SHP77 treated with DMSO at 0.1 percent for 48 hours (cell line): ENCODE measurements around the gene HAUS5.
A peak's percentile ranks its signal among the peaks of the same experiment; 100 is the strongest.
"Not testable (repeated sequence)": the region's sequence is repeated elsewhere in the genome, so short reads cannot be mapped to it uniquely, and the experiment has no call there.

Source experiments
- DNase-seq: peaks from one replicate; lab custom pipeline; 2025; lab: John Stamatoyannopoulos, UW

The HAUS5 gene

GRCh38 chr19:35612559-35613321 lies at the start of gene HAUS5:
Gene HAUS5, plus strand, starts transcription at chr19:35612735. Its CDS starts 60 bp downstream, at chr19:35612795.
- peak; percentile 77 for DNase-seq

GRCh38 chr19:35562776-35563175 lies 49.8 kb upstream of the HAUS5 start:
- no peak for DNase-seq

DNA sequence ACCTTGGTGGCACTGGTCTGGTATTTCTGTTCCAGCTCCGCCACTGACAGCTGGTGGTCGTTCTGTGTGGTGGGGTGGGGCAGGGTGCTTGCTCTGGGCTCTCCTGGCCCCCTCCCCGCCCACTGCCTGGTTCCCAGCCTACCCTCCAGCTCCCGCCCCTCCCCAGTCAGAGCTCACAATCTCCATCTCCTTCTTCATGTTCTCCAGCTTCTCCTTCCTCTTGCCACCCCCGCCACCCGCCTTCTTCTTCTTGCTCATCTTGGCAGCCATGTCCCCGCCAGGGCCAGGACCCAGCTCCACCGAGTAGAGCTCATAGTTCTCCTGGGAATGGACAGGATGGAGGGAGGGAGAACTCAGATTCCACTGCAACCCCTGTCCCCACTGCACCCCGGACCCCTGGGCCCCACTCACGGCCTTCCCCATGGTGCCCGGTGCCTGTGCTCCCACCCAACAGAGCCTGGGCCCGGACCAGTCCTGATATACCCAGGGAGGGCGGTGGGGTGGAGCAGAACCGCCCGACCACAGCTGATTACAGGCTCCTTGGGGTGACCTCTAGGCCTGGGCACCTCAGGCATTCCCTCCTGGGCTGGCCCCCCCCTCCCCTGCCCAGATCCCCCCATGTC lies 49.2 kb upstream of the HAUS5 start, which contains the start of gene ATP4A:
Gene ATP4A, minus strand, starts transcription at position 452 of the 623 bp plus-strand sequence. Its CDS starts 29 bp downstream, at position 423.
- no peak for DNase-seq

GRCh38 chr19:35565016-35565856 lies 47.3 kb upstream of the HAUS5 start:
- no peak for DNase-seq

DNA sequence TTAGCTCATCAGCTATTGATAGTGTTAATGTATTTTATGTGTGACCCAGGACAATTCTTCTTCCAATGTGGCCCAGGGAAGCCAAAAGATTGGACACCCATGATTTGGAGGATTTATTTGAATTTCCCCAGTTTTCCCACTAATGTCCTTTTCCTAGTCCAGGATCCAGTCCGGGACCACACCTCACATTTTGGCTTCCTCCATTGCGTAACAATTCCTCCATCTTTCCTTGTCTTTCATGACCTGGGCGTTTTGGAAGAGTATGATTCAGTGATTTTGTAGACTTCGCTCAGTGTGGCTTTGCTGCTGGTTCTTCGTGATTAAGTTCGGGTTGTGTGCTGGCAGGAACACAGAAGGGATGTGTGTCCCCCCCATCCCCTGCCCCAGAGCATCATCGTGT lies 45.8 kb upstream of the HAUS5 start:
- DNase-seq, result no peak

GRCh38 chr19:35569281-35569781 lies 43.2 kb upstream of the HAUS5 start:
- peak; percentile 29 for DNase-seq

DNA sequence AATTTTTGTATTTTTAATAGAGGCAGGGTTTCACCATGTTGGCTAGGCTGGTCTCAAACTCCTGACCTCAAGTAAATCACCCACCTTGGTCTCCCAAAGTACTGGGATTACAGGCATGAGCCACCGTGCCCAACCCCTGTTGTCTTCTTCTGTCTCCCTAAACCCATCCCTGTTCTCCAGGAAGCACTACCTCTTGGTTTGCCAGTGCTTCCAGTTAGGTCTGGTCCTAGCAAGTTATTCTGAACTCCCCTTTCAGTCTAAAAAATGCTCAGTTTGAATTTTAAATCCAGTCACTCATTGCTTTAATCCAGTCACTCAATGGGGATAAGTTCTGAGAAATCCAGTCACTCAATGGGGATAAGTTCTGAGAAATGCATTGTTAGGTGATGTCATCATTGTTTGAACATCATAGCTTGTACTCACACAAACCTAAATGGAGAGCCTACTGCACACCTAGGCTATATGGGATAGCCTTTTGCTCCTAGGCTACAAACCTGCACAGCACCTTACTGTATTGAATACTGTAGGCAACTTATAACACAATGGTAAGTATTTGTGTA lies 41.0 kb upstream of the HAUS5 start:
- no peak for DNase-seq

DNA sequence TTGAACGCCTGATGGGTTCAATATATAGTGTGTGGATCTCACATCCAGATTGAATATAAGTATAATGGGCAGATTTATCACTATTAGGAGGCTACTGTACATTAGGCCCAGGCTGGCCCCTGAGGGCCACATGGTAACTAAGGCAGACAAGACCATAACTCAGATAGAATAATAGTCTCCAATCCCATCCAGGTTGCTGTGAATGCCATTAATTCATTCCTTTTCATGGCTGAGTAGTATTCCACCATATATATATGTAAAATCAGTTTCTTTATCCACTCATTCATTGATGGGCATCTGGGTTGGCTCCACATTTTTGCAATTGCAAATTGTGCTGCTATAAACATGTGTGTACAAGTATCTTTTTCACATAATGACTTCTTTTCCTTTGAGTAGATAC lies 34.6 kb upstream of the HAUS5 start:
- no peak for DNase-seq

DNA sequence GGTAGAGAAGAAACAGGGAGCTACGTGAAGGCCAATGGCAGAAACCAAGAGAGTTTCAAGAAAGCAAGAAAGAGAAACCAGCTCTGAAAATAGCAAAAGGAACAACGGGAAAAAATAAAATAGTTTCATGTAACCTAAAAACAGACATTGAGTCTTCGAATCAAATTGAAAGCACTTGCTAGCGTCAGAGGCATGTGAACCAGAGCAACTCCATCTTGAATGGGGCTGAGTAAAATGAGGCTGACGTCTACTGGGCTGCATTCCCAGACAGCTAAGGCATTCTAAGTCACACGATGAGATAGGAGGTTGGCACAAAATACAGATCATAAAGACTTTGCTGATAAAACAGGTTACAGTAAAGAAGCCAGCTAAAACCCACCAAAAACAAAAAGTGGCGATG lies 33.8 kb upstream of the HAUS5 start:
- DNase-seq, result no peak

DNA sequence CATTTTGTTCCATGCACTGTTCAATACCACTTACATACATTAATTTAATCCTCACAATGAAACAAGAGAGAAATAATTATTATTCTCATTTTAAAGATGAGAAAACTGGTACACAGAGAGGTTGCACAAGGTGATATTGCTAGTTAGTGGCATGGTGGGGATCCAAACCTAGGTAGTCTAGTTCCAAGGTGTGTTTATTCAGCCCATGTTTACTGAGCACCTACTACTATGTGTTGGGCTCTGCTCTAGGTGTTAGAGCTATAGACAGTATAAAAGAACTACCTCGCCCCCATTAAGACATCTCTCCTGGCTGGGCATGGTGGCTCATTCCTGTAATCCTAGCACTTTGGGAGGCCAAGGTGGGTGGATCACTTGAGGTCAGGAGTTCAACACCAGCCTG lies 29.8 kb upstream of the HAUS5 start:
- no peak for DNase-seq

- no peak for DNase-seq
Measured at GRCh38 chr19:35585848-35586247, 26.7 kb upstream of the HAUS5 start, which contains the start of gene PMIS2. Gene PMIS2, plus strand, starts transcription at chr19:35586173. Its CDS starts 87 bp downstream, at chr19:35586260.

GRCh38 chr19:35587321-35587720 lies 25.2 kb upstream of the HAUS5 start:
- no peak for DNase-seq

GRCh38 chr19:35590875-35591274 lies 21.7 kb upstream of the HAUS5 start:
- DNase-seq, result no peak

- DNase-seq, result peak; percentile 36
Measured at GRCh38 chr19:35592226-35592625, 20.3 kb upstream of the HAUS5 start.

GRCh38 chr19:35595026-35595425 lies 17.5 kb upstream of the HAUS5 start:
- not testable (repeated sequence) for DNase-seq

DNA sequence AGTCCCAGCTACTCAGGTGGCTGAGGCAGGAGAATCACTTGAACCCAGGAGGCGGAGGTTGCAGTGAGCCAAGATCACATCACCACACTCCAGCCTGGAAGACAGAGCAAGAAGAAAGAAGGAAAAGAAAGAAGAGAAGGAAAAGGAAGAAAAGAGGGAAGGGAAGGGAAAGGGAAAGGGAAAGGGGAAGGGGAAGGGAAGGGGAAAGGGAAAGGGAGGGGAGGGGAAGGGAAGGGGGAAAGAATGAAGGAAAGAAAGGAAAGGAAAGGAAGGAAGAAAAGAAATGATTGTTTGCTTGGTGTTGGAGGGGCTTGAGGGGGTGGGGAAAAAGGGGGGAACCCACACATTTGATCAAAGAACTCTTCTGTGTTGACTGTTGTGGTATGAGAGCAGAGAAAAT lies 16.6 kb upstream of the HAUS5 start:
- no peak for DNase-seq

GRCh38 chr19:35596366-35596999 lies 16.1 kb upstream of the HAUS5 start:
- no peak for DNase-seq

DNA sequence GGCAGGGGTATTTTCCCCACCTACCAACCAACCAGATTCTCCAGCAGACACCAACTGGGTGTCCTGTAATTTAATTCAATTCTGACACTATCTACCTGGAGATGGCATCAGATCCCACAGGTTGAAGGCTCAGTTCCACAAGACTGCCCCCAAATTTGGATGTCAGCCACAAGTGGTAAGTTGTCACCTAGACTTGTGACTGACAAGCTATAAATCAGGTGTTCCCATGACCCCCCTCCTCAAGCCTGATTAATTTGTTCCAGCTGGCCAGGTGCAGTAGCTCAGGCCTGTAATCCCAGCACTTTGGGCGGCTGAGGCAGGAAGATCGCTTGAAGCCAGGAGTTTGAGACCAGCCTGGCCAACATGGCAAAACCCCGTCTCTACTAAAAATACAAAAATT lies 10.6 kb upstream of the HAUS5 start:
- no peak for DNase-seq

- DNase-seq, result not testable (repeated sequence)
Measured at GRCh38 chr19:35604436-35604835, 8.1 kb upstream of the HAUS5 start.

DNA sequence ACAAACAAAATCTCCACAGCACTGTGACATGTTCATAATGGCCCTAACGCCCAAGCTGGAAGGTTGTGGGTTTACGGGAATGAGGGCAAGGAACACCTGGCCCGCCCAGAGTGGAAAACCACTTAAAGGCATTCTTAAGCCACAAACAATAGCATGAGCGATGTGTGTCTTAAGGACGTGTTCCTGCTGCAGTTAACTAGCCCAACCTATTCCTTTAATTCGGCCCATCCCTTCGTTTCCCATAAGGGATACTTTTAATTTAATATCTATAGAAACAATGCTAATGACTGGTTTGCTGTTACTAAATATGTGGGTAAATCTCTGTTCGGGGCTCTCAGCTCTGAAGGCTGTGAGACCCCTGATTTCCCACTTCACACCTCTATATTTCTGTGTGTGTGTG lies 5.4 kb upstream of the HAUS5 start:
- DNase-seq, result not testable (repeated sequence)

DNA sequence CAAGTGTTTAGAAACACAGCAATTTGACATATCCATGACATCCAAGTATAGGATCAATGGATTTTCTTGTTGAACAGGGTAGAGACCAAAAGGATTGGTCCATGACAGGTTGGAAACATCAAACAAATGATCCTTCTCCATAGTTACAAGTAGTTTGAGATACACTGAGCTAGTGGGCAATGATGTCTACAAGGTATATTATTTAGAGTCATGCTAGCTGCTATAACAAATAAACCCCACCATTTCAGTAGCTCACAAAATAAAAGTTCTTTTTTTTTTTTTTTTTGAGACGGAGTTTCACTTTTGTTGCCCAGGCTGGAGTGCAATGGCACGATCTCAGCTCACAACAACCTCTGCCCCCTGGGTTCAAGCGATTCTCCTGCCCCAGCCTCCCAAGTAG lies 4.9 kb upstream of the HAUS5 start:
- no peak for DNase-seq

DNA sequence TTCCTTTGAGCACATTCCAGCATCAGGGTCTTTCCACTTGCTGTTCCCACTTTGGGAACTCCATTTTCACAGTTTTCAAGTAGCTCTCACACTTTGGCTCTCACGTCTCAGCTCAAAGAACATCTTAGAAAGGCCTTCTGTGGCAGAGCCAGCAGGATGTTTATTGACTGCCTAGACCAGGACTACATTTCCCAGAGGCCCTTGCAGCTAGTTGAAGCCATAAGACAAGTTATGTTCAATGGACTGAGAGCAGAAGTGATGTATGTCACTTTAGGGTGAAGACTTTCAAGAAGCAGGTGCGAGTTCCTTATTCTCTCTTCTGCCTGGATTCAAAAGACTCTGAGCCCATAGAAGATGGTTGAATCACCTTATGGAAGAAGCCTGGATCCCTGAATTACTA lies 4.3 kb upstream of the HAUS5 start:
- no peak for DNase-seq
